ENCODE data around the gene MPRIP. TPM values are rescaled to one million over a fixed set of nuclear protein-coding genes. Genes with fewer than 3 reads are reported as not detected.
A peak's percentile ranks its signal among the peaks of the same experiment; 100 is the strongest.

The MPRIP gene
- total and polyA plus RNA-seq, 3 experiments from 2014 or later, result 40.3 to 184 (median 174) TPM

DNA sequence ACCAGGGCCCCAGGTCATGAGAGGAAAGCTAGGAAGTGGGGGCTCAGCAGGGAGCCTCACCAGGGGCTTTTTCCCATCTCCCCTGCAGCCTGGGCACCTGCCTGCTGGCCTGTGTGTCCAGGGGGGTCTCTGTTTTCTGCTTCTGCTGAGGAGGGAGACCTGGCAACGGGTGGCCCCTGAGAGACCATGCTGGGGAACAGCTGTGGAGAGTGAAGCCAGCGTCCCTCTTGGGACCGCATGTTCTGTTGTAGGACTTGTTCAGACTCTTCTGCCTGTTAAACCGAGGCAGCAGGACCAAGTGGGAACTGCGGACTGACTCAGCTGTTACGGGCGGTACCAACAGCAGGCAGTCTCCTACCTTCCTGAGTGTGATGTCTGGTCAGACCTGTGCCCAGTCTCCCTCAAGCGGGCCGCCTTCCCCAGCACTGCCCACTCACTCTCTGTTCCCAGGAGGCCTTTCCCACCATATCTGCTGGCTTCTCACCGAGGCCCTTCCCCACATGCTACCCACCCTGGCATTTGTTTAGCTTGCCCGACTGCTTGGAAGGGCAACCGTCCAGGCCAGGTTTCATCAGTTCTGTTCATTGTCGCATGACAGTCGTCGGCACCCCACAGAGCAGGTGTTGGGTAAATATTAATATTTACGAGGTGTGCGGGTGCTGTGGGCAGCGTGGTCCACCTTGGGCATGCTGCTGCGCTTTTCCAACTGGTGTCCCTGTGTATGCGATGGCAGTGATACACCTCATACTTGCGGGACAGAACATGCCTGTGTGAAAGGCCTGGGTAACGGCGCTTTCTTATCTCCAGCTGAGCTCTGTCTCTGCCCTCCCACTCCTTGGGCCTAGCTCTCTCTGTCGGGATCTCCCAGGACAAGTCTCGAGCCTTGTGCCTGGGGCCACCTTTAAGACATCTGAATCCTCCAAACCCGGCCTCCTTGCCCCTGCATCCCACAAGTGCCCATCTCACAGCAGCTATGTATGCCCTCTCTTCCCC, 69.4 kb downstream of the MPRIP start:
- H3K4me3 ChIP-seq (ENCODE audit: low read length), result no peak overlapping the region
- H3K27ac ChIP-seq (ENCODE audit: low read depth, low read length), result no peak overlapping the region
- Mint-ChIP-seq H3K9me3 (no peaks in the 10 kb centered on the region), H3K4me3 (peak overlapping the region in 1 of 7 donors; percentile 75), H3K4me1 (peaks cover 72 to 93% (median 84%) of the 10 kb centered on the region in 3 donors), H3K27me3 (no peaks in the 10 kb centered on the region), H3K36me3 (peaks cover 0 to 1% (median 0%) of the 10 kb centered on the region in 3 donors), H3K27ac (peak overlapping the region in 7 of 8 donors; percentile 93 to 99 (median 95))
- DNase-seq, result peak in 1 of 5 donors; percentile 38
- H3K27me3 ChIP-seq (ENCODE audit: insufficient read depth, low read length, poor library complexity, severe bottlenecking), result no peaks in the 10 kb centered on the region
- CTCF ChIA-PET, result interaction anchor here (2.1 to 2.7 kb wide), 2 partner anchors 8 to 14 kb away, joined by 6 to 8 read pairs; no protein-coding TSS in a partner anchor
- POLR2A ChIA-PET, result no interaction called here
- no peaks in the 10 kb centered on the region for H3K36me3 ChIP-seq (ENCODE audit: insufficient read depth, low read length)
- peaks cover 61% of the 10 kb centered on the region for H3K4me1 ChIP-seq (ENCODE audit: insufficient read depth, low read length)
- H3K9me3 ChIP-seq (ENCODE audit: low read length), result no peaks in the 10 kb centered on the region

DNA sequence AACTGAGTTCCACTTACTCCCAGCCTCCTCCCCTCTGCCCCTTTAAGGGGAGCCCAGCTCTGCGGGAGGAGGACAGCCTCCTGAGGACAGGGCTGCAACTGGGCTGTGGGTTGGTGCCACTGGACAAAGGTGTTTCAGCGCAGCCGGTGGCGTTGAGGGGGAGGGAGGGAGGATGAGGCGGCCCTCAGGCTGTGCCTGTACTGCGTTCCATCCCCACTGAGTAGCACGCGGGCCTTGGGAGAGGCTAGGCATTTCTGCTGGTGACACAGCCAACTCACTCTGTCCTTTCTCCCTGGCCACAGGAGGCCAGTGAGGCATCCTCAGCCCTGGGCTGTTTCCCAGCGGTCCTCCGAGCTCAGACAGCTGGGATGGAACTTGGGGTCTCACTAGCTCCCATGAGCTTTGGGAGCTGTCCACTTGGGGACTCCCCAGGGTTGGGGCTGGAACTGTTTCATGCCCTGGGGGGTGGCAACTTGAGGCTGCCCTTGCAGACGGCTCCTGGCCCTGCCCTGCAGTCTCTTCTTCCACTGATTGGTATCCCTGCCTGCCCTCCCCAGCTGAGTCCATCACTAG, 70.5 kb downstream of the MPRIP start:
- Histone ChIP-seq H3K27me3 (ENCODE audit: insufficient read depth, low read length, poor library complexity, severe bottlenecking) (no peaks in the 10 kb centered on the region), H3K36me3 (ENCODE audit: insufficient read depth, low read length) (no peaks in the 10 kb centered on the region), H3K27ac (ENCODE audit: low read depth, low read length) (no peak overlapping the region), H3K4me3 (ENCODE audit: low read length) (no peak overlapping the region), H3K9me3 (ENCODE audit: low read length) (no peaks in the 10 kb centered on the region), H3K4me1 (ENCODE audit: insufficient read depth, low read length) (peaks cover 67% of the 10 kb centered on the region)
- Mint-ChIP-seq H3K36me3 (no peaks in the 10 kb centered on the region), H3K27me3 (no peaks in the 10 kb centered on the region), H3K4me1 (peaks cover 74 to 93% (median 83%) of the 10 kb centered on the region in 3 donors), H3K27ac (peak overlapping the region in 5 of 8 donors; percentile 47 to 77 (median 72)), H3K9me3 (no peaks in the 10 kb centered on the region), H3K4me3 (no peak overlapping the region)
- ChIA-PET POLR2A (no interaction called here), CTCF (interaction anchor here (1.1 to 2.1 kb wide), 2 partner anchors 8 to 13 kb away, joined by 3 to 6 read pairs; no protein-coding TSS in a partner anchor)
- DNase-seq, result peak in 1 of 5 donors; percentile 39

DNA sequence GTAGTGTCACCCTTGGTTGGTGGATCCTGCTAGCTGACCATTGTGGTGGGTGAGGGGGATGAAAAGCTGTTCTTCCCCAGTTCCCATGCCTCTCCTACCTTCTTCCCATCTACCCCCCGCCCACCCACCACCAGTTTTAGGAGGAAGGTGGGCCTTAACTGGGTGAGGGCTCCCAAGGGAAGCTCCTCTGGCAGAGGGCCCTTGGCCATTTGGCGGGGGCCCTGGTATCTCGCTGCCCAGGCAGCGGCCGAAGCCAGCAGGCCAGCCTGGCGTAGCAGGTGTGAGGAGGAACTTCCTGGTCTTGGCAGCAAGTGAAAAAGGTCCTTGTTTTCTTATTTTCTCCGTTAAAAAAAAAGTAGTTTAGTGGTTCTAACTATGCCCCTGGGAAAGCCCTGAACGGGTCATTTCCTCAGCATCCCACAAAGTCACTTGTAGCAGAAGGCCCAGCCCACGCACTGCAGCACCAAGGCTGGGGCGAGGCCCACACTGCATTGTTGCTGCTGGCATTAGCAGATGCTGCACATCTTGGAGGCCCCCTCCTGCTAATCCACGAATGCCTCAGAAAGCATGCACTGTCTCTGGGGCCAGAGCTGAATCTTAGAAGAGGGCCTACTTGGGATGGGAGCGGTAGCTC, 72.5 kb downstream of the MPRIP start:
- H3K4me1 ChIP-seq (ENCODE audit: insufficient read depth, low read length), result peaks cover 68% of the 10 kb centered on the region
- H3K9me3 Mint-ChIP-seq, result no peaks in the 10 kb centered on the region

DNA sequence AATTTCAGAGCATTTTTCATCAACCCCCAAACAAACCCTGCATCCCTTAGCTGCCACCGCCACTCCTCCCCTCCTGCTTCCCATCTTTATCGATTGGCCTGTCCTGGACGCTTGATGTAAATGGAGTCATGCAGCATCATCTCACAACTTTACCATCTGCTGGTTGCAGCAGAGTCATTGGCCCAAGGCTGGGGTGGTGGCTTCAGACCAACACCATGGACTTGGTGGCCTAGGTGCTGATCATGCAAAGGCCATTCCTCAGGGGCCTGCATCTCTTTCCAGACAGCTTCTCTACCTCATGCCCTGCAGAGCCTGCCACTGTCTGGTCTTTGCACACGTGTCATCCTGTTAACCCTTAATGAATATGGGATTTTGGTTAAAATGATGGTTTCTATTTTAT, 73.4 kb downstream of the MPRIP start:
- Mint-ChIP-seq H3K9me3 (no peaks in the 10 kb centered on the region), H3K27me3 (peaks cover 0 to 1% of the 10 kb centered on the region in 2 donors), H3K27ac (peak overlapping the region; percentile 35 to 96 (median 86)), H3K36me3 (no peaks in the 10 kb centered on the region), H3K4me3 (peak overlapping the region in 4 of 7 donors; percentile 9 to 63 (median 32)), H3K4me1 (peaks cover 74 to 93% (median 86%) of the 10 kb centered on the region in 3 donors)
- Histone ChIP-seq H3K4me3 (ENCODE audit: low read length) (no peak overlapping the region), H3K9me3 (ENCODE audit: low read length) (no peaks in the 10 kb centered on the region), H3K4me1 (ENCODE audit: insufficient read depth, low read length) (peaks cover 68% of the 10 kb centered on the region), H3K36me3 (ENCODE audit: insufficient read depth, low read length) (no peaks in the 10 kb centered on the region), H3K27me3 (ENCODE audit: insufficient read depth, low read length, poor library complexity, severe bottlenecking) (no peaks in the 10 kb centered on the region), H3K27ac (ENCODE audit: low read depth, low read length) (no peak overlapping the region)
- no peak for DNase-seq
- CTCF ChIA-PET, result no interaction called here
- POLR2A ChIA-PET, result no interaction called here

More for the DNA sequence above, 72.5 kb downstream of the MPRIP start:
- Histone ChIP-seq H3K9me3 (ENCODE audit: low read length) (no peaks in the 10 kb centered on the region), H3K27me3 (ENCODE audit: insufficient read depth, low read length, poor library complexity, severe bottlenecking) (no peaks in the 10 kb centered on the region), H3K36me3 (ENCODE audit: insufficient read depth, low read length) (no peaks in the 10 kb centered on the region), H3K27ac (ENCODE audit: low read depth, low read length) (no peak overlapping the region), H3K4me3 (ENCODE audit: low read length) (no peak overlapping the region)
- Mint-ChIP-seq H3K27me3 (peaks cover 0 to 1% of the 10 kb centered on the region in 2 donors), H3K36me3 (no peaks in the 10 kb centered on the region), H3K4me3 (peak overlapping the region in 2 of 7 donors; percentile 9 to 39), H3K27ac (peak overlapping the region; percentile 15 to 96 (median 82)), H3K4me1 (peaks cover 74 to 93% (median 86%) of the 10 kb centered on the region in 3 donors)
- DNase-seq, result peak in 1 of 5 donors; percentile 19
- POLR2A ChIA-PET, result no interaction called here
- CTCF ChIA-PET, result no interaction called here

DNA sequence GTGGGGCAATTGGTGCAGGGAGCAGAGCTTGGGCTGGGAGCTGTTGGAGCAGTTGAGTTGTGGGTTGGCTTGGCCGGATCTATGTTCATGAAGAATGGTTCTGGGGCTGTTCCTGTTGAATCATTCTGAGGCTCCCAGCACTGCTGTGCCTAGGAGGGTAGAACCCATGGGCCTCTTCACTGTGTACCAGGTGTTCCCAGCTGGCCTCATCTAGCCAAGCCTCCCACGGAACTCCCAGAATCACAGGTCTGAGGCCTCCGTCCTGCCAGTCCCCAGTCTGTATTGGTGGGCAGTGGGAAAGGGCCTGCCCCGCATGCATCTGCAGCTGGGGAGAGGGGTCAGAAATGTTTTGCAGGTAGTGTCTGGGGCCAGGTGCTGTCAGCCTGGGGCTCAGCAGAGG, 74.1 kb downstream of the MPRIP start:
- no peaks in the 10 kb centered on the region for H3K36me3 ChIP-seq (ENCODE audit: insufficient read depth, low read length)
- peaks cover 68% of the 10 kb centered on the region for H3K4me1 ChIP-seq (ENCODE audit: insufficient read depth, low read length)
- Mint-ChIP-seq H3K9me3 (no peaks in the 10 kb centered on the region), H3K36me3 (no peaks in the 10 kb centered on the region), H3K4me1 (peaks cover 75 to 93% (median 86%) of the 10 kb centered on the region in 3 donors), H3K4me3 (no peak overlapping the region), H3K27ac (peak overlapping the region in 7 of 8 donors; percentile 57 to 98 (median 78)), H3K27me3 (peaks cover 0 to 1% of the 10 kb centered on the region in 2 donors)
- H3K9me3 ChIP-seq (ENCODE audit: low read length), result no peaks in the 10 kb centered on the region
- no peaks in the 10 kb centered on the region for H3K27me3 ChIP-seq (ENCODE audit: insufficient read depth, low read length, poor library complexity, severe bottlenecking)
- no peak overlapping the region for H3K27ac ChIP-seq (ENCODE audit: low read depth, low read length)
- H3K4me3 ChIP-seq (ENCODE audit: low read length), result no peak overlapping the region
- ChIA-PET POLR2A (no interaction called here), CTCF (interaction anchor here (1.4 kb wide), 1 partner anchor 9 kb away, joined by 3 read pairs; no protein-coding TSS in a partner anchor)
- DNase-seq, result no peak

DNA sequence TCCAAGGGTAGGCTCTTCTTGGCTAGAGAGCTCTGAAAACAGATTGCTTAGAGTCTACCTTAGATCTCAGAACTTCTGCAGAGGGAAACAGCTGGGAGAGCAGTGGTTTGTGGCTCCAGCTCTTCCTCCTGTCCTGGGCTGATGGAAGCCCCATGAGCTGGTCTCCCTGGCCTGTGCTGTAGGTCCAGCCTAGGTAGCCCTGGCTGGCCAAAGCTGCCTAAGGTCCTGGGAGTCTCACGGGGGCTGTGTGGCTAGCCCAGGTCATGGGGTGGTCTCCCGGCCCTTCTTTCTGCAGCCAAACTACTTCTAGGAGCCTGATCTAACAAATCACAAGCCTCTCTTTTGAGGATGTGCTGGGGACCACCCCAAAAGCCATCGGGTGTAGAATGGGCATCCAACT, 75.7 kb downstream of the MPRIP start:
- H3K36me3 ChIP-seq (ENCODE audit: insufficient read depth, low read length), result no peaks in the 10 kb centered on the region
- Mint-ChIP-seq H3K36me3 (no peaks in the 10 kb centered on the region), H3K9me3 (no peaks in the 10 kb centered on the region), H3K27me3 (peaks cover 0 to 1% of the 10 kb centered on the region in 2 donors), H3K4me3 (peak overlapping the region in 4 of 7 donors; percentile 15 to 54 (median 26)), H3K27ac (peak overlapping the region; percentile 65 to 98 (median 94)), H3K4me1 (peaks cover 85 to 94% (median 90%) of the 10 kb centered on the region in 3 donors)
- POLR2A ChIA-PET, result no interaction called here
- no peak overlapping the region for H3K4me3 ChIP-seq (ENCODE audit: low read length)
- CTCF ChIA-PET, result no interaction called here
- H3K27ac ChIP-seq (ENCODE audit: low read depth, low read length), result peak overlapping the region; percentile 64
- H3K4me1 ChIP-seq (ENCODE audit: insufficient read depth, low read length), result peaks cover 75% of the 10 kb centered on the region
- no peaks in the 10 kb centered on the region for H3K9me3 ChIP-seq (ENCODE audit: low read length)
- no peaks in the 10 kb centered on the region for H3K27me3 ChIP-seq (ENCODE audit: insufficient read depth, low read length, poor library complexity, severe bottlenecking)
- DNase-seq, result no peak

DNA sequence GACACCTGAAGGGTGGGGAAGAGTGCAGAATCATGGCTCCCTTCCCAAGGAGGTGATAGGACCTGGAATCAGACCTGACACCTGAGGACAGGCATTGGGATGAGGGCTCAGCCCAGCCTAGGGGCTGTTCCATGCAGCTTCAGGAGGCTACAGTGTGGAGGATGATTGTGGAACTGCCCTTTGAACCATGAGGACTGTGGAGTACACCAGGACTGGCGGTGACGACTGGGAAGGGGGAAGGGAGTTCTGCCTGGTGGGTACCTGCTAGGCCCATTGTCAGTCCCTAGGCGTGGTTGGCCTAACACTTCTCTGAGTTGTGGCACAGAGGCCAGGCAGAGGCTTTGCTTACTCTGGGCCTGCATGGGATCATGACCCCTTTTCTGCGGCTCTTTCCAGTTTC, 76.1 kb downstream of the MPRIP start:
- no peaks in the 10 kb centered on the region for H3K36me3 ChIP-seq (ENCODE audit: insufficient read depth, low read length)
- H3K27me3 Mint-ChIP-seq, result peaks cover 0 to 1% of the 10 kb centered on the region in 2 donors
- ChIA-PET CTCF (interaction anchor here (1.5 kb wide), 1 partner anchor 62 kb away, joined by 4 read pairs; no protein-coding TSS in a partner anchor), POLR2A (no interaction called here)
- peak overlapping the region; percentile 64 for H3K27ac ChIP-seq (ENCODE audit: low read depth, low read length)
- no peaks in the 10 kb centered on the region for H3K9me3 ChIP-seq (ENCODE audit: low read length)
- H3K4me1 Mint-ChIP-seq, result peaks cover 85 to 92% (median 91%) of the 10 kb centered on the region in 3 donors
- H3K4me3 Mint-ChIP-seq, result peak overlapping the region in 4 of 7 donors; percentile 33 to 67 (median 44)
- no peaks in the 10 kb centered on the region for H3K9me3 Mint-ChIP-seq
- H3K36me3 Mint-ChIP-seq, result no peaks in the 10 kb centered on the region
- no peaks in the 10 kb centered on the region for H3K27me3 ChIP-seq (ENCODE audit: insufficient read depth, low read length, poor library complexity, severe bottlenecking)
- peak in 1 of 5 donors; percentile 24 for DNase-seq
- H3K4me1 ChIP-seq (ENCODE audit: insufficient read depth, low read length), result peaks cover 76% of the 10 kb centered on the region
- H3K4me3 ChIP-seq (ENCODE audit: low read length), result peak overlapping the region; percentile 35
- peak overlapping the region; percentile 87 to 98 (median 95) for H3K27ac Mint-ChIP-seq

Measured in CD8-positive, alpha-beta memory T cell (primary cell).